AG04450 (cell line): Measurements from ENCODE around the gene GRIN2A. TPM values are rescaled to one million over a fixed set of nuclear protein-coding genes. Genes with fewer than 3 reads are reported as not detected.

Source experiments
- CTCF ChIA-PET: fragments of 300-600, 350-600 bp; formaldehyde crosslinking; extraction: SDS; loops from one replicate; lab custom pipeline; 2022; ENCODE audit warnings: antibody characterized with exemption, inconsistent platforms; lab: Charles Lee
- POLR2A ChIA-PET: fragments of 350-600 bp; formaldehyde crosslinking; extraction: SDS; loops from one replicate; lab custom pipeline; 2021; ENCODE audit warnings: antibody characterized with exemption, inconsistent platforms; lab: Yijun Ruan, JAX
- DNase-seq: peaks from one replicate; pipeline ENCODE4 v3.0.0-alpha.2; 2011; ENCODE audit warnings: low read depth, low spot score
- H3K27ac ChIP-seq: one replicate; pipeline ENCODE4 v1.5.1; 2012; ENCODE audit warnings: low read depth, low read length, control low read depth
- H3K27me3 ChIP-seq: one replicate; pipeline ENCODE4 v1.6.0; 2012; ENCODE audit warnings: low read length; ENCODE audit not compliant: control insufficient read depth, insufficient read depth
- H3K4me3 ChIP-seq: 2 replicates; pipeline ENCODE4 v1.5.1; 2011; ENCODE audit warnings: mild to moderate bottlenecking, low read depth, low read length, control low read depth
- H3K9me3 ChIP-seq: 2 replicates; pipeline ENCODE4 v1.5.1; 2012; ENCODE audit warnings: low read length; ENCODE audit not compliant: control insufficient read depth, insufficient read depth
- polyA plus RNA-seq: library from polyadenylated mRNA; depleted of rRNA; stranded (reverse); fragments of >200 nt; gene quantifications from 2 replicates; pipeline ENCODE4 v1.2.3, GENCODE V29; 2011
- TF ChIP-seq, protein P1 (sequence below): IDR thresholded peaks from 2 replicates; pipeline ENCODE4 v1.5.1; 2011; ENCODE audit warnings: low read depth, low read length, control low read depth, inconsistent platforms

GRIN2A gene
- polyA plus RNA-seq, 1 experiment = not detected

DNA sequence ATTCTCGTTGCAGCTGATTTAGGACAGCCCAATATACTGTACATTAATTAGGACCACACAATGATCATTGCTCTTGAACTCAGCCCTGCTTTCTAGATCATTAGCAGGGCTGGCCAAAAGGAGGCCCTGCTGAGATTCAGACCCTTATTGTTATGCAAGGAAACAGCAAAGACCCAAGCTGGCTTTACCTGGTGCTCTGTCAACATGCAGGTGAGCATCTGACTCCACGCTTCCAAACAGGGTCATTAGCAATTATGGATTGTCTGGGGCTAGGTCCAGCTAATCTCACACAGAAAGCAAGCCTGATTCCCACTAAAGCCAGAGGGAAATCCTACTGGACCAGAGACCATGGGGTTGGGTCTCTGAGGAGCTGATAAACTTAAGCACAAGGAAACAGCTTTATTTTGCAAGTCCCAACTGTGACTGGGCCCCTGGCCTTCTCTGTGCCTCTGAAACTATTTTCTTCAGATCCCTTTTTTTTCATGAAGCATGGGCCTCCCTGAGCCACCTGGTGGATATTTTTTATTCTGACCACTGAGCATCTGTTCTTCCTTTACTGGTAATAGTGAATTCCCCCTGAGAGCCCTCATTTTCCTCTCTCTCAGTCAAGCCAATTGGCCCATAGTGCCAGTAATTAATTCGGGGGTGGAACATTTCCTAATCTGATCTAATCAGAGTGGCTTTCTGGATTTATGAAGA lies 236.1 kb downstream of the GRIN2A start:
- TF ChIP-seq, protein P1, sequence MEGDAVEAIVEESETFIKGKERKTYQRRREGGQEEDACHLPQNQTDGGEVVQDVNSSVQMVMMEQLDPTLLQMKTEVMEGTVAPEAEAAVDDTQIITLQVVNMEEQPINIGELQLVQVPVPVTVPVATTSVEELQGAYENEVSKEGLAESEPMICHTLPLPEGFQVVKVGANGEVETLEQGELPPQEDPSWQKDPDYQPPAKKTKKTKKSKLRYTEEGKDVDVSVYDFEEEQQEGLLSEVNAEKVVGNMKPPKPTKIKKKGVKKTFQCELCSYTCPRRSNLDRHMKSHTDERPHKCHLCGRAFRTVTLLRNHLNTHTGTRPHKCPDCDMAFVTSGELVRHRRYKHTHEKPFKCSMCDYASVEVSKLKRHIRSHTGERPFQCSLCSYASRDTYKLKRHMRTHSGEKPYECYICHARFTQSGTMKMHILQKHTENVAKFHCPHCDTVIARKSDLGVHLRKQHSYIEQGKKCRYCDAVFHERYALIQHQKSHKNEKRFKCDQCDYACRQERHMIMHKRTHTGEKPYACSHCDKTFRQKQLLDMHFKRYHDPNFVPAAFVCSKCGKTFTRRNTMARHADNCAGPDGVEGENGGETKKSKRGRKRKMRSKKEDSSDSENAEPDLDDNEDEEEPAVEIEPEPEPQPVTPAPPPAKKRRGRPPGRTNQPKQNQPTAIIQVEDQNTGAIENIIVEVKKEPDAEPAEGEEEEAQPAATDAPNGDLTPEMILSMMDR = no peak
- CTCF ChIA-PET = no interaction called here
- DNase-seq = no peak
- Histone ChIP-seq H3K4me3 (no peak overlapping the region), H3K9me3 (peaks cover 38% of the 10 kb centered on the region; the same call in 1 of the 2 replicates), H3K27me3 (no peaks in the 10 kb centered on the region), H3K27ac (no peak overlapping the region)
- POLR2A ChIA-PET = no interaction called here

DNA sequence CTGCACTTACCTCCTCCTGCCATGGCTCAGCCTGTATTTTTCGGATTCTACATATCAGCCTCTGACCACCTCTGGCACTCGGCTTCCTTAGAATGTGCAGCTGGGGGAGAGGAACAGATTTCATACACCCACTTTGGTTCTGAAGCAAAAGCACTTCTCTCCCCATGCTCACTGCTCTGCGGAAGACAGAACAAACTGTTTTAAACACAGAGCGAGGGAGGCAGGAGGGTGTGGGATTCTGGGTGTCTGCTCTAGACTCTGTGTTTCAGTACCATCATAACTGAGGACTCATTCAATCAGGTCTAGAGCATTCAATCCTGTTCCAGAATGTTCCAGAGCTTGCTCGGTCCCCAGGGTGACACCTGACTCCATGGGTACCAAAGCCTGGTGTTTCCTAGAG lies 239.1 kb downstream of the GRIN2A start:
- POLR2A ChIA-PET = no interaction called here
- TF ChIP-seq, protein P1 = no peak
- Histone ChIP-seq H3K9me3 (peaks cover 23% of the 10 kb centered on the region; the same call in 1 of the 2 replicates), H3K27me3 (no peaks in the 10 kb centered on the region), H3K4me3 (no peak overlapping the region), H3K27ac (no peak overlapping the region)
- no peak for DNase-seq
- CTCF ChIA-PET = no interaction called here

DNA sequence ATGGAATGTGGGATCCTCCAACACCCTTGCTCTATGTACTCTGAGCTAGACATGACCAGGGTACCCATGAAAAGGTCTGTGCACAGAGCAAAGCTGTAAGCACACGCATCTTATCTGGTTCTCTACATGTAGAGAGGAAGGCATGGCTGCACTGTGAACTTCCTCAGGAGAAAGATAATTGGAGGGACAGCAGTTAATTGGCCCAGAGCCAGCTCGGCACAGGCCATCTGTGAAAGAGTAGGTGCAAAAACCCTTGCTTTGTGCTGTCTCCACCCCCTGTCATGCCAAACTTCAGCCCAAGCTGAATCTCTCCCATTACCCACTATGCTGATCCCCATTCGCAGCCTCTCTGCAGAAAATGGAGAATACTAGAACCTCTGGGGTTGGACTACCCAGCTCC lies 241.0 kb downstream of the GRIN2A start:
- TF ChIP-seq, protein P1 = no peak
- H3K9me3 ChIP-seq = peaks cover 24% of the 10 kb centered on the region
- ChIA-PET POLR2A (no interaction called here), CTCF (no interaction called here)
- no peaks in the 10 kb centered on the region for H3K27me3 ChIP-seq
- no peak overlapping the region for H3K4me3 ChIP-seq
- no peak overlapping the region for H3K27ac ChIP-seq
- no peak for DNase-seq

DNA sequence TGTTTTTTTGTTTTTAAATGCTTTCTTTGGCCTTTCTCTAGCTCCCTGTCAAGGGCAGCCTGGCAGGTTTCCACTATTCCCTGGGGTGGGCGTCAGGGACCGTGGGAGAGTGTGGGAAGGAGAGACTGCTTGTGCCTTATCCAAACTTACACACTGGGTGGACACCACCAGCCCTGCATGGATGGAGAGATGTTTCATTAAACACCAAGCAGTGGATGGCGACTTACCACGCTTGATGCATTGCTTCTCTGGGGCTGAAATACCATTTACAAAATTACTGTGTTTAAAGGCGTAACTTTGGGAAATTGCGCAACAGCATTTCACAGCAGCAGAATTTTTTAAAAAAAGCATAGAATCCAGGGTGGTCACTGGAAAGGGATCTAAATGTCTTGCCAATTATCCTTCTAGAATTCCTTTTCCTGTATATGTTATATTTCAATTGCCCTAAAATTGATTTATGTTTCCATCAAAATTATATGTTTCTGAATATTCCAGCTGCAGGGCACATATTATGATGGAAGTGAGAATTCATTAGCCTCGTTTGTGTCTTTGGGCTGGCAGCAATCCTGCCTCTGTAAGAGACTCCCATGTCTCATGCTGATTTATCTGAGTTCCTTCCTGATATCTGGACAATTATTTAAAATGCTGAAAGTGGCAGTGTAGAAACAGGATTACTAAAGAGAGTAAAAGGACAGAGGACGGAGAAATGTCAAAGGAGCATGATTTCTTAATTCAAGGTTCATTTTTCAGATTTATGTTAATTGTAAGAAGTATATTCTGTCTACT lies 247.3 kb downstream of the GRIN2A start:
- POLR2A ChIA-PET = no interaction called here
- Histone ChIP-seq H3K9me3 (peaks cover 23% of the 10 kb centered on the region), H3K27ac (no peak overlapping the region), H3K27me3 (no peaks in the 10 kb centered on the region), H3K4me3 (no peak overlapping the region)
- TF ChIP-seq, protein P1 = no peak
- DNase-seq = no peak
- CTCF ChIA-PET = no interaction called here
